ENCODE results near the gene SDSL.

SDSL gene

DNA sequence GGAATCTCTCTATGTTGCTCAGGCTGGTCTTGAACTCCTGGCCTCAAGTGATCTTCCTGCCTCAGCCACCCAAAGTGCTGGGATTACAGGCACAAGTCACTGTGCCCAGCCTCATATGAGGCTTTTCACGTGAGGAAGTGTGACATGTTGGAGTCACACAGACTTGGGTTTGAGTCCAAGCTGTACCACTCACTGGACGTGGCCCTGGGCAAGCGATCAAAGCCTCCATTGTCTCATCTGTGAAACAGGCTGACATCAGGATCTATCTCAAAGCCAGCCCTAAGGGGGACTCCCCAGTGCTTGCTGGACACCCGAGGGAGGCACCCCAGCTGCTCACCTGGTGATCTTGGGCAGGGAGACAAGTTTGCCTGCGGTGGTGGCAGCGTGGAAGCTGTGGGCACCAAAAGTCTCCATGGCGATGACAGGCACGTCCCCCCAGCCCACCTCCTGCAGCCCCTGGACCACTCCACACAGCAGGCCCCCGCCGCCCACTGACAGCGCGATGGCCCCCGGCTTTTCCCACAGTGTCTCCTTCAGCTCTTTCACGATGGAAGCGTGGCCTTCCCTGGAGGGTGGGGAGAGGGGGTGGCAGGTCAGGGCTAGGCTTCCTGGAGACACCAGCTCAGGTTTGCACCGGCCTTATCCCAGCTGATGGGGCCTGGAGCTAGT, 25.2 kb upstream of the SDSL start:
- no peak for DNase-seq

GRCh38 chr12:113397497-113398197, 24.5 kb upstream of the SDSL start:
- DNase-seq: no peak

DNA sequence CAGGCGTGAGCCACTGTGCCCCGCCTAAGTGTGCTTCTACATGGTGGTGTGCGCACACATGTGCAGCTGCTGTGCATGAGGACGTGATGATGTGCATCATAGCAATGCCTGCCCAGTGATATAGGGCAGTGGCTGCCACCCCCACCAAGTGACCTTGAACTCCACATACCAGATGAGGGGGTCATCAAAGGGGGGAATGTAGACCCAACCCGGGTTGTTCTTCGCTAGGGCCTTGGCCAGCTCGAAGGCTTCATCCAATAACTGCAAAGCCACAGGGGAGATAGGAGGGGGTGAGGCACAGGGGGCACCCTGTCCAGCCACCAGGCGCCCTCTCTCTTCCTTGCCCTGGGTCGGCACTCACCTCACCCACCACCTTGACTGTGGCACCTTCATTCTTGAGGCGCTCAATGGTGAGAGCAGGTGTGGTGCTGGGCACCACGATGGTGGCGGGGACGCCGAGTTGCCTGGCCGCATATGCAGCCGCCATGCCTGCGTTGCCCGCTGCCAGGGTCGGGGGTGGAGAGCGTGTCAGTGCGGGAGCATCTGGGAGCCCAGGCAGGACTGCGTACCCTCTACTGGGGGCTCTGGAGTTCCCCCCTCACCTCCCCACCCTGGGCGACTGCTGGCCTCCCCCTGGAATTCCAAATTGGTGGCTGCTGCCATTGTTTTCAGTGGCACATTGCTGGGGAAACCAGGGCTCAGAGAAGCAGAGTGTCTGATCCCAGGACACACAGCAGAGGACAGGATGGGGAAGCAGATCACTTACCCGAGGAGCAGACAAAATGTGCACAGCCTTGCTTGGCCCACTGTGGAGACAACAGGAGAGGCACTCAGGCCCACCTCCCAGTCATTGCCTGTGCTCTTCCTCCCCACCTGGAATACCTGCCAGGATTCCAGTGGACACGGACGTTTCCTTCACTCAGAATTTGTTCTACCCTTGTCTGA, 23.6 kb upstream of the SDSL start:
- DNase-seq: no peak

DNA sequence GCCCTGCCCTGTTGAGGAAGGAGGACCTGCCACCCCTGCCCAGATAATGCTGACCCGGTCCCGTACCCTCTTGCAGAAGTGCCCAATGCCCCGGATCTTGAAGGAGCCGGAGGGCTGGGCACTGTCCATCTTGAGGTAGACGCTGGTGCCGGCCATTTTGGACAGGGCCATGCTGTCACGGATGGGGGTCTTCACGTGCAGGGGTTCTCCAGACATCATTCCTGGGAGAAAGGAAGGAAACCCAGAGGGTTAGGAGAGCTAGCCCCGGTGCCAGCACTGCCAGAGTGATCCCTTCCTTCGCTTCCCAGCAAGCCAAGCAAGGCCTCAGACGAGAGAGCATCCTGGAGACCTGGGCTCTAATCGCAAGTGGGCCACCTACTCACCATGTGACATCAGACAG, 22.7 kb upstream of the SDSL start:
- no peak for DNase-seq

- DNase-seq: no peak
Measured at GRCh38 chr12:113400362-113400761, 21.8 kb upstream of the SDSL start.

DNA sequence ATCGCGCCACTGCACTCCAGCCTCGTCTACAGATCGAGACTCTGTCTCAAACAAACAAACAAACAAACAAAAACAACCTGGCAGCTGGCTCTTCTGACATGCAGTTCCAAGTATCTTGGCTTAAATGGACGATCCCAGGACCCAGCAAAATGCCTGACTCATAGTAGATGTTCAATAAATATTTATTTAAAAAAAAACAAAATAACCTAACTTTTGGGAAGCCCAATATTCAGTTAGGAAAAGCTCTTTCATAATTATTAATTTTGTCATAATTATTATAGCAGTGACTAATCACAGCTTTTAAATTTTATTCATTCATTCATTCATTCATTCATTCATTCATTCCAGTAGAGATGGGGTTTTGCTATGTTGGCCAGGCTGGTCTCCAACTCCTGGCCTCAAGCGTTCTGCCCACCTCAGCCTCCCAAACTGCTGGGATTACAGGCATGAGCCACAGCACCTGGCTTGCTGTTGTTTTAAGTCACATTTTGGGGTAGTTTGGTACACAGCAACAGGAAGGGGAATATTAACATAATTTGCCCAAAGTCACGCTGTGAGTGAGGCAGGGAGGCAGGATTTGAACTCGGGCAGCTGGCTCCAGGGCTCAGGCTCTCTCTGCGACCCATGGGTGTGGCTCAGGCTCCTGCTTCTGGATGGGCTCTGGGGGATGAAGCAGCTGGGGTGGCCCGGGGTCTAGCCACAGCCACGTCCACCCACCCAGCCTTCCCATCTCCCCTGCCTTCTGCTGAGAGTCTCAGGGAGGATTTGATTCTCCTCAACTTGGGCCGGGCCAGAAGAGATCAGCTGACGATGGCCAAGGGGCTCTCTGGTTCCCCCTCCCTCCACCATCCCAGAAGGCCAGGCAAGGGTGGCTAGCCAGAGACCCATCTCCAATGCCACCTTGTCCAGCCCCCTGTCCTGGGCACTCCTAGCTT, 20.8 kb upstream of the SDSL start:
- DNase-seq: no peak

- no peak for DNase-seq
Measured at GRCh38 chr12:113402586-113403260, 19.5 kb upstream of the SDSL start.

DNA sequence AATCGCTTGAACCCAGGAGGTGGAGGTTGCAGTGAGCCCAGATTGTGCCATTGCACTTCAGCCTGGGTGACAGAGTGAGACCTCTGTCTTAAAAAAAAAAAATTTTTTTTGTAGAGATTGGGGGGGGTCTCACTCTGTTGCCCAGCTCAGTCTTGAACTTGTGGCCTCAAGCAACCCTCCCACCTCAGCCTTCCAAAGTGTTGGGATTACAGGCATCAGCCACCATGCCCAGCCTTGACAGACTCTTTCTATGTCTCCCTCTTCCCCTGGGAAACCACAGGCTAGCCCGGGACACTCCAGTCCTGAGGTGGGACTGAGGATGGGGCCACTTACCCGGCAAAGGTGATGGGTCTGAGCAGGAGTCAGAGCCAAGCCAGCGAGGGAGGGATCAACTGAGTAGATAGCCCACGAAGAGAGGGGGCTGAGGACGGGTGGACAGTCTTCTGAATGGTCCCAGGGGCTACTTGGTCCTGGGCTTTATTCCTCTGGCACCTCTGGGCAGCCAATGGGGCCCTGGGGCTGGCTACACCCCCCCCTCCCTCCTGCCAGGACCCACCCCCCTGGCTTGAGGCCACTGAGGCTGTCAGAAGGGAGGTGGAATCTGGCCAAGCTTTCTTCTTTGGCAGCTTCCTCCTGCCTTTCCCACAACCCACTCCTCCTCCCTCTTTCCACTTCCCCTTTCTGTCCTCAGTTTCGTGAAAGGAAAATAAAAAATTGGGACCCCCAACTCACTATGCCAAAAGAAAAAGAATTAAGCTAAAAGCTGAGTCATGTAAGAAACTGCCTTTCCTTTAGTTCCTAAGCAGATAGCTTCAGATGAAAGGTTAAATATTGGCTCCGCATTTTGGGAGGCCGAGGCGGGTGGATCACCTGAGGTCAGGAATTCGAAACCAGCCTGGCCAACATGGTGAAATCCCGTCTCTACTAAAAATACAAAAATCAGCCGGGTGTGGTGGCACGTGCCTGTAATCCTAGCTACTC, 18.5 kb upstream of the SDSL start, which contains the start of gene SDS:
Gene SDS, minus strand, starts transcription at position 453 of the 981 bp plus-strand sequence. CDS start 4,179 bp downstream, outside the sequence.
- no peak for DNase-seq

DNA sequence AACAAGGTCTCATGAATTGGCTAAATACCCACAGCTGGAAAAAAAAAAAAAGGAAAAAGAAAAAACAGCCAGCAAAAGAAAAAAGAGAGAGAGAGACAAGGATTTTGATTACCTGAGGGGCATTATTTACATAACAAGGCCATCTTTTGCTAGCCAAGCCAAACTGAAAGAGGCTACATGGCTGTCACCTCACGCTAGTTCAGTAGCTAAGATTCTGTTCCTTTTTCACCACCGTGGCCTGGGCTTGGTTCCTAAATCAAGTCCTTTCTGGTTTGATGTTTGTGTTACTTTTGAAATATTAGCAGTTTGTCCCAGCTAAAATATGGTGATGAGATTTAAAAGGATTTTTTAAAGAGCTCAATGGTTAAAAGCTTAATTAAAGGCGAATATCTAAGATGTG, 16.5 kb upstream of the SDSL start:
- DNase-seq: no peak

- no peak for DNase-seq
Measured at GRCh38 chr12:113407931-113408600, 14.1 kb upstream of the SDSL start.

DNA sequence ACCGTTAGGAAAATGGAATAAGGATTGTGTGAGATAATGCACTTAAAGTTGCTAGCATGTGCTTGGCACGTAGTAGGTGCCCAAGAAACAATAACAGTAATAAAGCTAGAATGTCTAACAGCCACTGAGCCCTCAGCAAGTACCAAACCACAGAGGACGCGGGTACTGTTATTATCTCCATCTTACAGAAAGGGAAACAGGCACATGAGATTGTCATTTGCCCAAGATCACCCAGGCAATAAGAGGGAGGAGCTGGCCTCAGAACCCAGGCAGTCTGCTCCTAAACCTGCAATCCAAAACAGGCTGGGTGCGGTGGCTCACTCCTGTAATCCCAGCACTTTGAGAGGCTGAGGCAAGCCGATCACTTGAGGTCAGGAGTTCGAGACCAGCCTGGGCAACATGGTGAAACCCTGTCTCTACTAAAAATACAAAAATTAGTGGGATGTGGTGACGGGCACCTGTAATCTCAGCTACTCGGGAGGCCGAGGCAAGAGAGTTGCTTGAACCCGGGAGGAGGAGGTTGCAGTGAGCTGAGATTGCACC, 13.4 kb upstream of the SDSL start:
- DNase-seq: no peak

GRCh38 chr12:113409462-113410124, 12.6 kb upstream of the SDSL start:
- no peak for DNase-seq

GRCh38 chr12:113413488-113413939, 8.7 kb upstream of the SDSL start:
- no peak for DNase-seq

DNA sequence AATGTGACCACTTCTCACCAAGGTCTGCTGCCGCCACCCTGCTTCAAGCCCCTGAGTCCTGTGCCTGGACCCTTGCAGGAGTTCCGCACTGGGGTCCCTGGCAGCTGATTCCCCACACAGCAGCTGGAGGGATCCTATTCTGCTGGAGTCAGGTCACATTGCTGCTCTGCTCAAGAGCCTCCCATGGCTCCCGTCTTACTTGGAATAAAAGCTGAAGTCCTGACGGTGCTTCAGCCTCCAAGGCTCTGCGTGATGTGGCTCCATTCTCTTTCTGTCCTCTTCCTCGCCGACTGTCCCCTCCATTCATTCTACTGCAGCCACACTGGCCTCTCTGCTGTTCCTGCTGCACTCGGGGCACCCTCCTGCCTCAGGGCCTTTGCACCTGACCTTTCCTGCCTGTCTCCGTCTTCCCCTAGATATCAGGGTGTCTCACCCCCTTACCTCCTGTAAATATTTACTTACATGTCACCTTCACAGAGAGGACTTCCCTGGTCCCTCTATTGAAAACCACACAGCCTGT, 7.6 kb upstream of the SDSL start:
- no peak for DNase-seq

GRCh38 chr12:113416091-113416754, 6.0 kb upstream of the SDSL start:
- DNase-seq: no peak

DNA sequence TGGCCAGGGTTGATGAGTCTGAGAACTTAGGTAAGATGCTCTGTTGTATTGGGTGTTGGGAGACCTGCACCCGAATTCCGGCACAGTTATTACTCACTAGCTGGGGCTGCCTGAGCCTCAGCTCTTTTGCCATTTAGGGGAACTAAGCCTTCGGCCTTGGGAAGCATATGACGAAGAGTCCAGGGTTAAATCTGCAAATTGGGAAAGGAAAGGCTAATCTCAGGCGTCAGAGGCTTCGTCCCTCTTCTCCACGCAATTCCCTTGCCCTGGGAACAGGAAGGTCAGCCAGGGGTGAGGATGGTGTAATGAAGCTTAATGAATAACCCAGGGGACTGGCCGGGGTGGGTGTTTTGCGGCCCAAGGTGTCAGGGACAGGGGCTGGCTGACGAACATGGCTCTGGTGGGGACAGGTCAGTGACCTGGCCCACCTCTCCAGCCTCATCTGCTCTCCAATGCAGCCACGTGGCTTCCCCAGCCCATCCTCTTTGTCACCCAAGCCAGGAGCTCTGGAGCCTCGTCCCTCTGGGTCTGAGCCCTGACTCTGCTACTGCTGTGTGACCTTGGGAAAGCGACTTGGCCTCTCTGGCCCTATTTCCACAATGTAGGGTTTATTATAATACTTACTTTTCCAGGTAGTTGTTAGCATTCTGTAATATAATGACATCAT, 3.8 kb upstream of the SDSL start:
- no peak for DNase-seq

DNA sequence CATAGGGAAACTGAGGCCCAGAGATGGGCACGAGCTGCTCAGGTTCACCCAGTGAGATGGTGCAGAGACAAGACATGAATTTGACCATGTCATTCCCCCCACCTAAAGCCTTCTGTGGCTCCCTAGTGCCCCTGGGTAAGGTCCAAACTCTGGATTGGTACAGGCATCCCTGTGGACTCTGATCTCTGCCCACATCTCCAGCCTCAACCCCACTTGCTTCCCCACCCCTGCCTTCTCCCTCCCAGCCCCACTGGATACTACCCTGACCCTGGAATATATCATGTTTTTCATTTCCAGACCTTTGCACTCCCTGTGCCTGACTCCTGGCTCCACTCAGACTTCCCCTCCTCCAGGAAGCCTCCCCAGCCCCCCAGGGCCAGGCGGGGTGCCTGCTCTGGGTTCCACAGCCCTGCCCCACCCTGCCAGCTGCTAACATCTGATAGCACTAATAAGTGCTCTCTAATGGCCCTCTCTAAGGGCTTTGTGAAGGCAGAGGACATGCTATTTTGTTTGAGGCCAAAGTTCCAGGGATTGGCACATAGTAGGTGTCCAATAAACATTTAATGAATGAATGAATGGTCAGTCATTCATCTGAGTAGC, 1.1 kb upstream of the SDSL start:
- no peak for DNase-seq

Data from T-helper 2 cell (primary cell).